ENCODE results near the gene NACC1. TPM values are rescaled to one million over a fixed set of nuclear protein-coding genes. Genes with fewer than 3 reads are reported as not detected.
A peak's percentile ranks its signal among the peaks of the same experiment; 100 is the strongest.

NACC1 gene
- total RNA-seq, 1 donor from 2014 or later = 26.7 TPM

- DNase-seq (ENCODE audit: low spot score) = peak; percentile 70
- ATAC-seq = peak; percentile 10
Measured at GRCh38 chr19:13099073-13099999, 18.7 kb upstream of the NACC1 start.

DNA sequence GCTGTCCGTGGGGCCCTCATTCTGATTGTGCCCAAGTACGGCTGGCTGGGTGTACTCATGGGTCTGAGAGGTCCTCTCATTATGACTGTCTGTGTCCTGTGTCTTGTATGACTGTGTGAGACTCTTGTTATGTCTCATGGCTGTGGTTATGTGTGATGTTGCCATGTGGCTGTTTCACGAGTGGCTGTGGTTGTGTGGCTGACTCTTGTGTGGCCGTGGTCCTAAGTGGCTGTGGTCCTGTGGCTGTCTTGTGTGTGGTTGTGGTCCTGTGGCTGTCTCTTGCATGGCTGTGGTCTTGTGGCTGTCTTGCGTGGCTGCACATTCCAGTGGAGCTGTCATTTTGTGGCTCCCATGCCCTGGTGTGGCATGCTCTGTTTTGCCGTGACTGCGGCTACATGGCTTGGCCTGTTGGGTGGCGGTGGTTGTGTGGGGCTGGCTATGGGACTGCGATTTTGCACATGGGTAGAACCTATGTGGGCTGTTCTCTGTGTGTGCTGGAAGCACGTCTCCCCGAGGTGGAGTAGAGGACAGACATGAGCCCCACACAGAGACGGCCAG lies 18.0 kb upstream of the NACC1 start:
- ATAC-seq (no peak), DNase-seq (ENCODE audit: low spot score) (no peak)

- no peak for DNase-seq (ENCODE audit: low spot score)
- ATAC-seq = no peak
Measured at GRCh38 chr19:13100841-13101589, 17.0 kb upstream of the NACC1 start.

DNA sequence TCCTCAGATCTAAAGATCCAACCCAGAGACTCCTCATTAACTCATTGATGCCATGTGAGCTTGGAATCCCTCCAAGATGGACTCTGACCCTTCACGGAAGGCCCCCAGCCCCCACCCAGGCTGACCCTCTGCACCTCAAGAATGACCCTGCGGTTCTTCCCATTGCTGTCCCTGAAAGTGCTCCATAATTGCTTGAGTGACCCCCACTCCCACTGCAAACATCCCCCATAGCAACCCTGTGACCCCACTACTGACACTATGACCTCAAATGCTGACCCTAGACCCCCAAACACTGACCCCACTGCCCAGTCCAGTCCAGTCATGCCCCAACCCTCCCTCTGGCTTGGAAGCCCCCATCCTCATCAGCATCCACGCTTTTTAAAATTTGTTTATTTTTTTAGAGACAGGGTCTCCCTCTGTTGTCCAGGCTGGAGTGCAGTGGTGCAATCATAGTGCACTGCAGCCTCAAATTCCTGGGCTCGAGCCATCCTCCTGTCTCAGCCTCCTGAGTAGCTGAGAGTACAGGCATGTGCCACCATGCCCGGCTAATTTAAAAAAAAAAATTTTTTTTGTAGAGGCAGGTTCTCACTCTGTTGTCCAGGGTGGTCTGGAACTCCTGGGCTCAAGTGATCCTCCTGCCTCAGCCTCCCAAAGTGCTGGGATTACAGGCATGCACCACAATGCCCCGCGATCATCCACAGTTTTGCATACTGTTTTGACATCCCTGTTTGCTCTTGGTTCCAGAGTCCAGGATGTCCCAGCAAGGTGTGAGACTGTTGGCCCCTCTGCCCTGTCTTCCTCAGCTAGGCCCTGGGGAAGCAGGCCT lies 16.3 kb upstream of the NACC1 start:
- DNase-seq (ENCODE audit: low spot score) = no peak

DNA sequence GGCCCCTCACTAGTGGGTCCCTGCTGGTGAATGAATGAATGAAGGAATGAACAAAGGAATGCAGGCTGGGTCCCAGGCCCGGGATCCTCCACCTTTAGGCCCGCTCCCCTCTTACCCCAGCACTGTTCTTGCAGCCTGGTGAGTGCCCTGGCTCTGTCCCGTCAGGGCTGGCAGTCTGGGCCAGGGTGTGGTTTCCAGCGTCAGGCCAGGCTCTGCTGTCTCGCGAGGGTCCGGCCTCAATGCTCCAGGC lies 15.7 kb upstream of the NACC1 start:
- ATAC-seq = no peak

More for the DNA sequence above, 16.3 kb upstream of the NACC1 start:
- ATAC-seq = peak; percentile 24

DNA sequence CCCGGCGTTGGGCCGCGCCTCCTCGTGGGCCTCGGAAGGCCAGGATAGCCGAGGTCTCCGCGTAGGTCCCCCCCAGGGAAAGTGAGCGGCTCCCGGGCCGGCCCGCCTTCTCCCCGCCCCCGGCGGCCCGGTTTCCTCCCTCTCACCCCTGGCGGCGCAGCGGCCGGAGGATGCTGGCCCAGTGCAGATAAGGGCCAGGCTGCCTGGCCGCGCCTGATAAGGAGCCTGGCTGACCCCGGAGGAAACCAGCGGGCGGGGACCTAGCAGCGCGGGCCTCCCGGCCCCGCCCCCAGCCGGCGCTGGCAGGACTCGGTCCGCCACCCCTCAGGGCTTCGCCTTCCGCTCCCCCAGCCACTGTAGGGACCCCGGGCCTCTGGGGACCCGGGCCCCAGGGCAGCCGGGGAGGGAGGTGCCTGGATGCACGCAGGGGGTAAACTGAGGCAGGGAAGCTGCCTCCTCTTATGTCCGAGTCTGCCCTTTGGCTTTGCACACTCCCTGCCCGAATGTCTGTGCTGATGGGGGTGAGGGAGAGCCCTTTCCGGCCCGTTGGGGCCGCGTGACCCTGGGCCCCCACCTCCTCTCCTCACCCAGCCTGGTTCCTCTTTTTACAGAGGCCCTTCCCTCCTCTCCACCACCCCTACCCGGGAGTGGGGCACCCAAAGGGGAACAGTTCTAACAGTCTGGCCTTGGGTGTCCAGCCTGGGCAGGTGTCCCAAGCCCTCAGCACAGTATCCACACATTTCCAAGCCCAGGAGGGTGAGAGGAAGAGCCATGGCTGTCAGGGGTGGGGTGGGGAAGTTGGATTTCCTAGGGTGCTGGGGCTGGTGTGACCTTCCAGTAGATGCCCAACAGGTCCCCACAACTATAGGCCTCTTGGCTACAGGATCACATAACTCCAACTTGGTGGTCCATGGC lies 15.1 kb upstream of the NACC1 start, which contains the start of gene LYL1:
Gene LYL1 (minus strand): TSS at position 193 of the 915 bp plus-strand sequence. CDS start 1,687 bp downstream, outside the sequence.
- peak; percentile 75 for ATAC-seq

More for the DNA sequence above, 15.7 kb upstream of the NACC1 start:
- DNase-seq (ENCODE audit: low spot score) = no peak

DNA sequence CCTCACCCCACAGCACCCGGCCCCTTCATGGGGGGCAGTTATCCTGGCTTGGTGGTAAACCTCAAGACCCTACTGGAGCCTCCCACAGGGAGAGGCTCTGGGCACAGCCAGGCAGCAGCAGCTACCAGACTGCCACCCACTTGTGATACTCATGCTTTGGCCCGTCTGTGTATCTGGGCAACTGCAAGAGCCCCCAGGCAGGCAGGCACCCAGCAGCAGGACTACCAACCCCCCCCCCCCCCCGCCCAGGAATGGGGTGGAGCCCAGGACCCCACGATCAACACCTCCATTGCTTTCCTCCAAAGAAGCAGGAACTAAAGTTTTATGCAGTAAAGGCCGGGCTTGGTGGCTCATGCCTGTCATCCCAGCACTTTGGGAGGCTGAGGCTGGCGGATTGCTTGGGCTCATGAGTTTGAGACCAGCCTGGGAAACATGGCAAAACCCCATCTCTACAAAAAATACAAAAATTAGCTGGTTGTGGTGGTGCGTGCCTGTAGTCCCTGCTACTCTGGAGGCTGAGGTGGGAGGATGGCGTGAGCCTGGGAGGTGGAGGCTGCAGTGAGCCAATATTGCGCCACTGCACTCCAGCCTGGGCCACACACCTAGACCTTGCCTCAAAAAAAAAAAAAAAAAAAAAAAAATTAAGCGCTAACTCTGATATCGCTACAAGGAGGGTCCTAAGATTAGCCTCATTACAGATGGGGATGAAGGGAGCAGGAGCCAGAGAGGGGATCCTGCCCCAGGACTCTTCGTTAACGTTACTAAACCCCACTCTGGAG lies 14.3 kb upstream of the NACC1 start:
- ATAC-seq (no peak), DNase-seq (ENCODE audit: low spot score) (no peak)

More for the DNA sequence above, 15.1 kb upstream of the NACC1 start, which contains the start of gene LYL1:
- peak; percentile 79 for DNase-seq (ENCODE audit: low spot score)

DNA sequence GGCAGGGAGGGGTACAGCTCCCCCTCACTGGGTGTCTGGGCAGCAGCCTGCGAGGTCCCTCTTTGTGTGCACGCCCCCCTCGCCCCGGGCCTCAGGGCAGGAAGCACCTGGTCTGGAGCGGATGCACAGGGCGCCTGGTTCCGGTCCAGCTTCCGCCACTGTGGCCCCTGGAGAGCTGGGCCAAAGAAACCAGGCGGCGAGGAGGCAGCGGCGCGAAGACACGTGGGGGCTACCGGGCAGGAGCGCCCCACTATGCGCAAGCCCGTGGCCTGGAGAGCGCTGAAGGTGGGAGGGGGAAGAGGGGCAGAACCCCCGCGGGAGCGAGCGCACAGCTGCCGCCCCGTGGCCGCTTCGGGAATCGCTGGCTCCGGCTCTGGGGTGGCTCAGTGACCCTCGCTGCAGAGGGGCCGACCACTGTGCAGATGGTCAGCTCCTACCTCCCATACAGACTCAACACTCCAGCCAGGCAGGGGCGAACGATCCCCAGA lies 13.7 kb upstream of the NACC1 start:
- DNase-seq (ENCODE audit: low spot score) = peak; percentile 64
- ATAC-seq = peak; percentile 9

DNA sequence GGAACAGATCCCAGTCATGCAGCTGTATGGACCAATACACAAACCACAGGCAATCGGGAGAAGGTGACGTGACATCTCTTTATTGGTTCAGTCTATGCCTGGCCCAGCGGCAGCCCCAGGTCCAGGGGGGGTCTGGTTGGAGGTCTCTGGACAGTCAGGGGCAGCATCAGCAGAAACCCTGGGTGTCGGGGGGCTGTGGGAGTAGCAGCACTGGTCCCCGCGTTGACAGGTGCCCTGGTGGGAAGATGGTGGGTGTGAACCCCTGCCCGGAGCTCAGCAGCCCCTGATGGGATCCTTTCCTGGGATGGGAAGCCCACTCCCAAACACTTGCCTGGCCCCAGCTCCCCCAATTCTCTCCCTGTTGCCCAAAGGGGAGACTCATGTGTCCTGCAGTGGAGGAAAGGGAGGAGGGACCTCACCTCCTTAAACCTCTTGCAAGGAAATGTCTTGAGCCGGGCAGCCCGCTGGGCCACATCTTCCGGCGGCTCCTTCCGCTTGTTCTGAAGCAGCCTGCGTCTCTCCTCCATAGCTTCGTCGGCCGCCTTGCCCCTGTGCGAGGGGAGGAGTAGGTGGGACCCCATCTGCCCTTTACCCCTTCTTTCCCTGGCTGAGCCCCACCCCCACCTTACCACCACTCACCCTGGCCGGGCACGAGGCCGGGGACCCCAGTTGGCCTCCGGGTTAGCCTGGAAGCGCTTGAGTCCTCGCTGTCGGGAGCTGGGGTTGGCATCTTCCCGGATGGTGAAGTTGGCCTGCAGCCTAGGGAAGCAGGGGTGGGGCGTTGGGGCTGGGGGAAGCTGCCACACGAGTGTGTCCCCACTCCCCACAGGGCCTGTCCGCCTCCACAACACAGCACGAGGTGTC lies 13.0 kb upstream of the NACC1 start:
- DNase-seq (ENCODE audit: low spot score) (no peak), ATAC-seq (no peak)

- no peak for DNase-seq (ENCODE audit: low spot score)
- ATAC-seq = no peak
Measured at GRCh38 chr19:13109361-13110098, 8.5 kb upstream of the NACC1 start.

- ATAC-seq (no peak), DNase-seq (ENCODE audit: low spot score) (no peak)
Measured at GRCh38 chr19:13110099-13110610, 7.9 kb upstream of the NACC1 start.

GRCh38 chr19:13112555-13112954 lies 5.5 kb upstream of the NACC1 start:
- DNase-seq (ENCODE audit: low spot score) (no peak), ATAC-seq (no peak)

DNA sequence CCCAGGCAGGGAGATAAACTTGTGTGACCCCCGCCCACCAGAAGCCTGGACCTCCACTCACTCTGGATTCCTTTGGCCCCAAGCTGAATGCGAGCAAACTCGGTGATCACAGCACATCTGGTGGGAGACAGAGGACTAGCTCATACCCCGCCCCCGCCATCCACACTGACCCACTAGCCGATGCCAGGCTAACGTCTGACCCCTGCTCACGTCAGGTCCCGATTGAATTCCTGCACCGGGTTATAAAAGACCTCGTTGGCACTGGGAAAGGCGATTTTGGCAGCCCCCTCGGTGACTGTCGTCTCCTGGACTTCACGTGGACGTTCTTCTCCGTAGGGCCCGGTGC lies 2.2 kb upstream of the NACC1 start:
- ATAC-seq (no peak), DNase-seq (ENCODE audit: low spot score) (no peak)

- ATAC-seq (peak; percentile 78), DNase-seq (ENCODE audit: low spot score) (peak; percentile 94)
Measured at GRCh38 chr19:13116282-13117175, 1.5 kb upstream of the NACC1 start, which contains the start of gene TRMT1. Gene TRMT1, minus strand, starts transcription at chr19:13116740. Its CDS starts 341 bp downstream, at chr19:13116399.

DNA sequence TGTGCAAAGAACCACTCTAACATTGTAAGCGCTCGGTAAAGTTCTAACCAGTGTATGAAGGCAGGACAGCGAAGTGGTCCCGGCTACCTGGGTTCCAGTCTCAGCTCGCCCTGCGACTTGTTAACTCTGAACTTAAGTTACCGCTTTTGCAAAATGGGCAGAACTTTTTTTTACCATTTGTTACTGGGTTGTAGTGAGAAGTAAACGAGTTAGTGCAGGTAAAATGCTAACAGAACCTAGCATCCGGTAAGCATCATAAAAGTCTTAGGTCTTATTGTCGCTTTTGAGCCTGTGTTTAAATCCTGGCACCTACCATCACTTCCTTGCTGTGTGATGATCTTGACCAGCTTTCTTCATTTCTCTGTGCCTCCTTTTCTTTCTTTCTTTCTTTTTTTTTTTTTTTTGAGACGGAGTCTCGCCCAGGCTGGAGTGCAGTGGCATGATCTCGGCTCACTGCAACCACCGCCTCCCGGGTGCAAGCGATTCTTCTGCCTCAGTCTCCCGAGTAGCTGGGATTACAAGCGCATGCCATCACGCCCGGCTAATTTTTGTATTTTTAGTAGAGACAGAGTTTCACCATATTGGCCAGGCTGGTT lies 790 bp upstream of the NACC1 start:
- ATAC-seq (peak; percentile 7), DNase-seq (ENCODE audit: low spot score) (no peak)
